Kasumi-1 (cell line): ENCODE measurements around the gene KCNQ1.

Experiments used
- DNase-seq, 2 experiments: peaks; one replicate each; lab custom pipeline; 2025; lab: John Stamatoyannopoulos, UW

KCNQ1 gene

DNA sequence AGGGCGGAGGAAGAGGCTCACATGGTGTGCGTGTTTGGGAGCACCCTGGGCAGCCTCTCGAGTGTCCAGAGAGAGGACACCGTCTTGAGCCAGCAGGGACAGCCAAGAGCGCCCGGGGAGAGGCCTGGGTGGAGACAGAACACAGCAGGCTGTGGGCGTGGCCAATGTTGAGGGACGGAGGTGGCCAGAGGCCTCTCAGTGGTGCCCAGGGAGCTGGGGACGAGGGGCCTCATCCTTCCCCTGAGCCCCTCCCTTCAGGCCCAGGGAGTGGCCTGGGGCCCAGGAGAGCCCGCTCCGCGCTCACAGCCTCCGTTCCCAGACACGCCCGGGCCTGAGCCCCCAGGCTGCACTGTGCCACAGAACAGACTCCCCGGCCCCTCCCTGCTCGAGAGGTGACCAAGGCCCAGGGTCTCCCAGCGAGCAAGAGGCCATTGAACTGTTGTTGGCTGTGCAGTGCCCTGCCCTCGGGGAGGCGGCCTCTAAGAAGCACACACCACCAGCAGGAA, 392.3 kb downstream of the KCNQ1 start:
- DNase-seq, result no peak

DNA sequence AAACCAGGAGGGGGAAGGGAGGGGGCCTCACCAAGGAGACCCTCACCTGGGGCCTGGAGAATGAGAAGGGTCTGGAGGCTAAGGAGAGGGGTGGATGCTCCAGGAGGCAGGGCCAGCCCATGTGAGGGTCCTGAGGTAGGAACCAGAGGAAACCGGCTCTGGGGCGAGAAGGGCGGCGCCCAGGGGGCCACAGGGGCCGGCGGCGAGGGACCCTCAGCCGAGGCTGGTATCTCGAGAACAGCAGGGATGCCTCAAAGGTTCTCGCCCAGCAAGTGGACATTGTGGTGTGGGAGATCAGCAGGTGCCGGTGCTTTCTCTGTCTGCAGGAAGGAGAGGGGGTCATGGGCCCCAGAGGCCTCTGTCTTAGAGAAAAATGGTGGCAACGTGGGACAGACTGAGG, 392.8 kb downstream of the KCNQ1 start:
- no peak for DNase-seq

DNA sequence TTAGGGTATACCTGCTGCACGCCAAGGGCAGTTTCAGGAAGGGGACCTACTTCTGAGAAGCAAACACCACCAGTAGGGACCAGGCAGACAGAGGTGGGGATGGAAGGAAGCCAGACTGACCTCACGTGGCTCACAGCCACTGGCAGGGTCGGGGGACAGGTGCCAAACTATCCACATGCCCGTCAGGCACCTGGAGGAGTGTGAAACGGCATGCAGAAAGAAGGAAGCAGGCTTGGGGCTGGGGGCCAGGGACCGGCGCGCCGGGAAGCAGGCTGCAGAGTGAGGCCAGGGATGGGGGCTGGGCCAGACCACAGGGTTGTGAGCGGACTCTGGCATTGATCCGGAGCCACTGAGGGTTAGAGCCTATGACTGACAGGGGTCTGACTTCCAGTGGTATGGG, 393.3 kb downstream of the KCNQ1 start:
- DNase-seq, result no peak

DNA sequence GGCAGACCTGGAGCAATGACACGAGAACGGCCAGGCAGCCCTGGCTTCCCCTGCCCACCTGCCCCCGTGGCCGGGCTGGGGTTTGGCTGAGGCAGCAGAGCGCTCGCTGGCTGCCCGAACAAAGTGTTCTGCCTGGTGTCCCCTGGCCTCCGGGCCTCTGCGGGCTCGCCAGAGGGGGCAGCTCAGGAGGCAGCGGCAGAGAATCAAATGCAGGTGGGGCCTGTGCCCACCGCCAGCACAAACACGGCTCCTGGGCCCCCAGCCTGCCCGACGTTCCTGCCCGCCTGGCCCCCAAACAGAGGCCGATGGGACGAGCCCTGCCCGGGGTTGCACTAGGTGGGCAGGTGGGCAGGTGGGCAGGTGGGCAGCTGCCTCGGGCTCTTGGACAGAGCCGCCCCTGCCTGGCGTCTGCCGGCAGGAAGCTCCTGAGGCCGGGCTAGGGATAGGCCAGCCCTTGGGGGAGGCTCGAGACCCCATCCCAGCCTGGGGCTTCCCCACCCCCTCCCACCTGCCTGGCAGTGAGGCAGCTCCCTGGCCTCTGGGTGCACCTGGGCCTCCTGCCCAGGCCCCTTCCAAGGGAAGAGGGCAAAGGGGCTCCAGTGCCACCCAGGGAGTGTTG, 394.0 kb downstream of the KCNQ1 start:
- no peak for DNase-seq

DNA sequence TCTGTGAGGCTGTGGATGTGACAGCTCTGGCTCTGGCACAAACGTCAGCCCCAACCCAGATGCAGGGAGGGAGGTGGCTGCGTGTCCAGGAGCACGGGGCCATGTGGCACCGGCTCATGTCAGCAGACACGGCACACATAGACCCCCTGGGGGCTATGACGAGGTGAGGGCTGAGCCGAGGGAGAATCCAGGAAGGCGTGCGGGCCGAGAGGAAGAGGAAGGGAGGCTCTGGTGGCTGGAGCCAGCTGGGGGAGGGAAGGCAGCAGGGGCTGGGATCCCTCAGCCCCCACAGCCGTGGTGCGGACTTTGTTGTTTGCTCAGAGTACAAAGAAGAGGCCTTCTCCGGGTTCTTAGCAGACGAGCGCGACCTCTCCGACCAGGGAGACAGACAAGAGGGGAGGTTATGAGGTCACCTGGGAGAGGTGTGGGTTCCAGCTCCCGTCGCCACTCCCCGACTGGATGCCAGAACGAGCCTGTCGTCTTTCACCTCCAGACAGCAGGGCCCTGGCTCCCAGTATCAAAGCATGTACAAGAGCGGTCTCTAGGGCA, 394.7 kb downstream of the KCNQ1 start:
- DNase-seq, result no peak

DNA sequence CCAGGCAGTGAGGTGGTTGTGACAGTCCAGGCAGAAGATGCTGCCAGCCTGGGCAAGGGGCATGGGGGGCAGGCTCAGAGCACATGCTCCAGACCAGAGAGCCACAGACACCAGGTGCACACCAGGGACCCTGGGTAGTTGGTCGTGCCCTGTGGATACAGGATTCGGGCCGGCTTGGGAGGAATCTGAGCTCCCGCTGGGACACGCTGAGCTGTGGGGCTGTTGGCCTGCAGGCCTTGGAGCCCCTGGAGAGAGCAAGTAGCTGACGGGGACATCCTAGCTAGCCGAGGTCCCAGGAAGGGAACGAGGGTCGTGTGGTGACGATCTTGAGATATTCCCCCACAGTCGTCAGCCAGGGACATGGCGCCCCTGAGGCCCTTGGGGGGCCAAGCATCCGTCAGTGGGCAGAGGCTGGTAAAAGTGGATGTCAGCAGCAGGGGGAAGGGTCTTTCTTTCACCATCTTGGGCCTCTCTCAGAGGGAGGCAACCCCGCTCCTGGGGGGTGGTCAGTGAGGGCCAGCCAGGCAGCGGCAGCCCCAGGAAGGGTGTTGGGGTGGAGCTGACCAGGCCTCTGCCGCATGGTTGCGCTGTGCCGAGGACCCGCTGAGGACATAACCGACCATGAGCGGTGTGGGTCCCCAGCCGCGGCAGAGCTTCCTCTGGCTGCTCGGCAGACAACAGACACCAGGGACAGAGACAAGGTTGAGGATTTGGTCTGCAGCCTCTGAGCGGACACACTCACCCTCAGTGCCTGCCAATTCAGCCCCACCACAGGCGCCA, 396.8 kb downstream of the KCNQ1 start:
- no peak for DNase-seq

DNA sequence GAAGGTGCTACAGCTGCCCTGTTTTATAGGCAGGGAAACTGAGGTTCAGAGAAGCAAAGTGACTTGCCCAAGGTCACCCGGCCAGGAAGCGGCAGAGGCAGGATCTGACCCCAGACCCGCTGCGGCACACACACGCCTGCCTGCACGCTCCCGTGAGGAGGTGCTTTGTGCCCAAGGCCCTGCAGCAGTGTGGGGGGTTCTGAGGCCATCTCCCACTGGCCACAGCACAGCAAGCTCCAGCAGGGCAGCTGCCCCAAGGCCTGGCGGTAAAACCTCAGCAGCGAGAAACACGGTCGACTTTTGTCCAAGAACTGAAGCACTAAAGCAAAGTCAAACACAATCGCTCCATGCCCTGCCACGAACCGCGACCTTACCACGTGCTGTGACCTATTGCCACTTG, 398.1 kb downstream of the KCNQ1 start:
- no peak for DNase-seq

DNA sequence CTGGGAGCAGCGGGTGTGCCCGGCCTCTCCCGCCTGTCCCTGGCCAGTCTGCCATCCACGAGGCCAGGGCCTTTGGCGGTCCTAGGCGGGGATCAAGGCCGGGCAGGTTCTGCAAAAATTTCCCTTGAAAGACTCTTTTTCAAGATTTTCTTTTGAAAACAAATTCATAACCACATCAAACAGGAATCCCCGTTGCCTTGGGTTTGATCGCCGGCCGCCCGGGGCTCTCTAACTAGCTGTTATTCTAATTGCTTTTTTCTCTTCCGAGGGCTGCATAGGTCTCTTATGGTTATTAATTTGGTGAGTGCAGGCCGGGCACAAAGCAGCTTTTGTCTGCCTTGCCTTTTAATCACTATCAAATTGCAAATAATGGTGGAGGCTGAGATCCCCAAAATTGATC, 398.7 kb downstream of the KCNQ1 start:
- DNase-seq, result no peak

DNA sequence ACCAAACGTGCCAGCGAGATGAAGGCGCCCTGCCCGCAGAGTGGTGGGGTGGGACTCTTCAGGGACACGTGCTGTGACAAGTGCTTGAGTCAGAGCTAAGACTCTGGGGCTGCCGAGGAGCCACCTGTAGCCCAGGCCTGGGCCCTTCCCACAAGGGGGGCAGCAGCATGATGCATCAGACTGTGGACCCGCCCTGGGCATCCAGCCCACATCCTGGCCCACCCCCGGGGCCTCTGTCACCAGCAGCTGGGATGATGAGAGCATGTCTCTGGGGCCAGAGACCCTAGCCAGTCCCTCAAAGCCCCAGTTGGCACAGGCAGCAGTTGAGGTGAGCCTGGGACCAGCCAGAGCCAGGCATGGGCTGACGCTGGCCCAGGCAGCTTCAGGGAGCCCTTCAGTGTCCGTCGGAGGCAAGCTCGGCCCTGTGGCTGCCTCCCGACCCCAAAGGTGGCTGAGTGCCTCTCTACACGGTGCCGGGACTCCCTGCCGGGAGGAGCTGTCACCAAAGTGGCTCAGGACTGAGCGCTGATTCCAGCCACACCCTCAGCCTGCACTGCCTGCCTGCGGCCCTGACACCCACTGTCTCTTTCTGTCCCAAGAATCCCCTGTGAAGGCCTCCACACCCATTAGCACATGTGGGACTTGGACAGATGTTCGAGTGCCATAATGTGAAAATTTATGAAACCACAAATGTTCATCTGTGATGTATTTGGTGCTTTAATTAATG, 399.5 kb downstream of the KCNQ1 start:
- no peak for DNase-seq

DNA sequence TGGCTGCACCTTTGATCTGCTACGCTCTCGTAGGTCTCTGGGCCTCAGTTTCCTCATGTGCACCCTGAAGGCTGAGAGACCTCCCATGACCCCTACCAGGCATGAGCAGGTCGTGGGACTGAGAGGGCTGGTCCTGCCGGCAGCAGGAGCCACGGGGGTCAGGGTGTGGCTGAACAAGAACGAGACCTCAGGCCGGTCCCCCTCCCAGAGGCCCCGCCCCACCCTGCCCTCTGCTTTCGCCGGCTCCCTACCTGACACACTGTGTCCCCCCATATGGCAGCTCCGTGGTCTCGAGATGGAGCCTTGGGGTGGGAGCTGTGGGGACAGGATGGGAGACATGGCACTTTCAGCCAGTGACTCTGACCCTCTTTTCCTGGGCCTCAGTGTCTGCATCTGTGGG, 400.2 kb downstream of the KCNQ1 start:
- DNase-seq, result no peak

DNA sequence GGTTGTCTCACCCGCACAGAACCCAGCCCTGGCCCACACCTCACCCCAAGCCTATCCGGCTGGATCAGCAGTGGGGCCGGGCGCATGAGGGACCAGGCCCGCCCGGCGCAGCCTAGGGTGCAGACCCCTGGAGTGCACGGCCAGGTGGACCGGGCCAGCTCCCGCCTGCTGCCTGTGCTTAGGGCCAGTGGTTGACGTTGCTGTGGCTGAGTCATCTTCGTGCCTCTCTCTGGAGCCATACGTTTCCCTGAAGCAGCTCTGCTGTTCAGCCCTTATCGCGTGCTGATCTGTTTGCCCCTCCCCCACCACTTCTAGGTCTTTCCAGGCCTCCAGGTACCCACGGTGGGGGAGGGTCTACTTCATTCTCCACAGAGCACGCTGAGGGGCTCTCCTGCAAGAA, 401.2 kb downstream of the KCNQ1 start:
- DNase-seq, result no peak

DNA sequence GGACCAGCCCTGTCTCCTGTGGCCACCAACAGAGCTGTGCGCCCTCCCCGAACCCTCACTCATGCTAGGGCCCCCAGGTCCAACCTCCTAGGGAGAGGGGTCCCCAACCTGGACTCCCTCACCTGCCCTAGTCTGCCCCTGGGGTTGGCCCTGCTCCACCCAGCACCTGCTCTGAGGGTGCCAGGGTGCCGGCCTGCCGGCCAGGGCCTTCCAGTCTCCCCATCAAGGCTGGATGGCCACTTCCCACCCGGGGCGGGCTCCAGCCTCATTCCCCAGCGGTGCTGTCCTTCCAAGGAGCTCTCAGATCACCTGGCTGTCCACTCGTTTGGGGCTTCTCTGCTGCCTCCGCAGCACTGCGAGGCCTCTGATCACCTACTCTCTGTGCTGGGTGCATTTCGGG, 401.7 kb downstream of the KCNQ1 start:
- DNase-seq, result no peak

DNA sequence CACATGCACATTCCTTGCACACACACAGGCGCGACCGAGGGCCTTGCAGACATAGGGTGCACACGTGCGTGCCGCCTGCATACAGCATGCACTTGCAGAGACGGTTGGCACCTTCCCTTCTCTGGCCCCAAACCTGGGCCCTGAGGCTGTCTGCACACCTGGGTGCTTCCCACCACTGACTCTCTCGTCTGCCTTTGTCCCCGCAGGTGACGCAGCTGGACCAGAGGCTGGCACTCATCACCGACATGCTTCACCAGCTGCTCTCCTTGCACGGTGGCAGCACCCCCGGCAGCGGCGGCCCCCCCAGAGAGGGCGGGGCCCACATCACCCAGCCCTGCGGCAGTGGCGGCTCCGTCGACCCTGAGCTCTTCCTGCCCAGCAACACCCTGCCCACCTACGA, 402.8 kb downstream of the KCNQ1 start:
- no peak for DNase-seq

DNA sequence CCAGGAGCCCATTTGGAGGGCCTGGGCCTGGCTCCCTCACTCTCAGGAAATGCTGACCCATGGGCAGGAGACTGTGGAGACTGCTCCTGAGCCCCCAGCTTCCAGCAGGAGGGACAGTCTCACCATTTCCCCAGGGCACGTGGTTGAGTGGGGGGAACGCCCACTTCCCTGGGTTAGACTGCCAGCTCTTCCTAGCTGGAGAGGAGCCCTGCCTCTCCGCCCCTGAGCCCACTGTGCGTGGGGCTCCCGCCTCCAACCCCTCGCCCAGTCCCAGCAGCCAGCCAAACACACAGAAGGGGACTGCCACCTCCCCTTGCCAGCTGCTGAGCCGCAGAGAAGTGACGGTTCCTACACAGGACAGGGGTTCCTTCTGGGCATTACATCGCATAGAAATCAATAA, 403.7 kb downstream of the KCNQ1 start:
- no peak for DNase-seq

DNA sequence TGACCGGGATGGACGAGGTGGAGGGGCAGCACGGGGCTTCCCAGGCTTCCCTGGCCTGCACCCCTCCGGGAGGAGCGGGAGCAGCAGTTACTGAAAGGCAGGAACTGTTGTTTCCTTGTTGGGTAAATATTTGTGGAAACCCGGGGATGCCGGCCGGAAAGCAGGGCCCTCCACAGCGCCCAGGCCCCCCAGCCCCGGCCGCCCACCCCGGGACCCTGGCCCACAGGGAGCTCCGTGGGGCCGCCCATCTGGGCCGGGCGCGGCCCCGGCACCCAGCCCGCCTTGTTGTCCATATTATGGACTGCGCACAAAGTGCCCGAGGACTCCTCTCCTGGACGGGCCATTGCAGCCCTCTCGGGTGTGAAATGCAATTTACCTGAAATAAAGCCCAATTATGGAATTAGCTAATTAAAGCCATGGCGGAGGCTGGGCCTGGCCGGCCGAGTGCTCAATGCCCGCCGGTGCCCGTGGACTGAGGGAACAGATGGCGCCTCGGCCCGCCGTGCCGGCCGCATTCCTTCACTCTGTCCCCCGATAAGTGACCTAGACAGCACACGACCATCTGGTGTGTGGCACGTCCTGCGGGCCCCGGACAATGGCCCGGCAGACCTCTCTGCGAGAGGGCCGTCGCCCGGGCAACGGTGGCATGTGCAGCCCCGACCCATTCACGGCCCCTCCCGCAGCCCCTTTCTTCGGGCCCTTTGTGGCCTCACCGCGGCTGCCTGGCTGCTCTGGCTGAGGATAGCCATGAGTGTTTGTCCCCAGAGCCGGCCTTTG, 405.4 kb downstream of the KCNQ1 start:
- no peak for DNase-seq

DNA sequence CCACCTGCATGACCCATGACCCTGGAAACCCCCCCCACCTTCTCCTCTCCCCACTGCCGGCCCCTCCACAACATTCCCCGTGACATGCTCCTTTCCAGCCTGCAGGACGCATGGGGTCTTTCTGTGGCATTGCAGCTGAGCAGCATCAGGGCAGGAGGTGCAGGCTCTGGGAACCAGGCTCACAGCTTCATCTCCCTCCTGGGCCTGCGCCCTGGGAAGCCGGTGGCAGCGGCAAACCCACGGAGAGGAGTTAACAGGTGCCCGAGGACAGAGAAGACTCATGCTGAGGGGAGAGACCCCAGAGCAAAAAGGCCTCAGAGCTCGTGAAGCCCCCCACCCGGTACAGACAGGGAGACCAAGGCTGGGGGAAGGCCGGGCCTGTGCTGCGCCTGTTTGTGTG, 408.6 kb downstream of the KCNQ1 start:
- no peak for DNase-seq

DNA sequence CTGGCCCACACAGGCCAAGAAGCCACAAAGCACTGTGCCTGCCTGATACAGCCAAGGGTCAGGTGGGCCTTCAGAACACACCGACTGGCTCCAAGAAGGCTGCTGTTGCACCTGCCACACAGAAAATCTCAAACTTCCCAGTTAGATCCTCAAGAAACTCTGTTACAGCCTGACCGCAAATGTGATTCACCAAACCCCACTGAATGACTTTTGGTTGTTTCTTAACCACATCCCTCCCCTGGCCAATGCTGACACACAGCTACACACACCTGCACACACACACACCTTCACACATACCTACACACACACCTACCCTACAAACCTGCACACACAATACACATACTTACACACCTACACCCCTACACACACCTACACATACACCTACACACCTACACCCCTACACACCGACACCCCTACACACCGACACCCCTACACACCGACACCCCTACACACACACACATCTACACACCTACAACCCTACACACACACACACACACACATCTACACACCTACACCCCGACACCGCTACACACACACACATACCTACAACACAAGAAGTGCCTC, 409.3 kb downstream of the KCNQ1 start:
- DNase-seq, result no peak

DNA sequence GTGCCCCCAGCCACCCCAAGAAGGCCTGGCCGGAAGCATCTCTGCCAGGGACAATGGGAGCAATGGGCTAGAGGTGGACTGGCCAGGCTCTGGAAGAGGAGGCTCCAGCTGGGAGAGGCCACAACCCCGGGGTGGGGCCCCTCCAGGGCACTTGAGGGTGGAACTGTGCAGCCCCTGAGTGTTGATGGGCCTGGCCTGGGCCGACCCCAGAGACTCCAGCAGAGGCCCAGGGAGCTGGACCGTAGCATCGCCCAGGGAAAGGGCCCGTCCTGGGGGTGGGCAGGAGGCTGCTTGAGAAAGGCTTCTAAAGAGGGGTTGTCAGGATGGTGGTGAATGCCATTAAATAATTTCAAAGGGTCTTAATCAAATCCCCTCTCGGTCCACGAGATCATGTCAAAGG, 410.4 kb downstream of the KCNQ1 start:
- no peak for DNase-seq

DNA sequence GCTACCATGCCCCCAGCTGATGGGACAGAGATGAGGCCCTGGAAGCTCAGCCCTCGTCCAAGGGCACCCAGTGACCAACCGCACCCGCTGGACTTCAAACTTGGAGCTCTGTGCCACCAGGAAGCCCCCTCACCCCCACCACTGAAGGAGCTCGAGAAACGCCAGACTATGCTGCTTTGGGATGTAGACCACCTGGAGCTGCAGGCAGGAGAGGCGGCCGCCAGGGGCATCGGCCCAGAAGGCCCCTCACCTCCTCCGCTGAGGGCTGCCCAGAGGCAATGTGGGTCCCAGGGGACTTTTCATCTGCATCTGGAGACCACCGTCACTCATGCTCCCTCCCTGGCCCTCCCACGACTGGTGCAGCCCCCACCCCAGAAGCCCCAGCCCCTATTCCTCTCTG, 412.5 kb downstream of the KCNQ1 start:
- no peak for DNase-seq

DNA sequence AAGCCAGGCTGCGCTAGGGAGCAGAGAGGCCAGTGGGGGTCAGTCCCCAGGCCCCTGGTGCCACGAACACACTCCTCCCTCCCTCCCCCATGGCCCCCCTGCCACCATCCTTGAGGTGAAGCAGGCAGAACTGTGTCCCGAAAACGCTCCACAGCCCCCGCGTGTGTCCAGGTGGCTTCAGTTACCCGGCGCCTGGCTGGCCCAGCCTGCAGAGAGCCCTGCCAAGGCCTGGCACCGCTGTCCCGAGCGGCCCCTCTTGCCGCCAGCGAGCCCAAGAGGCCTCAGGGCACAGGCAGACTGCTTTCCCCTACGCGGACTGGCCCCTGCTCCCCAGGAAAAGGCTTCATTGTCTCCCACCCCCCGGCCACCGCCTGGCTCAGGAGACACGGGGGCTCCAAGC, 413.1 kb downstream of the KCNQ1 start:
- DNase-seq, result no peak

DNA sequence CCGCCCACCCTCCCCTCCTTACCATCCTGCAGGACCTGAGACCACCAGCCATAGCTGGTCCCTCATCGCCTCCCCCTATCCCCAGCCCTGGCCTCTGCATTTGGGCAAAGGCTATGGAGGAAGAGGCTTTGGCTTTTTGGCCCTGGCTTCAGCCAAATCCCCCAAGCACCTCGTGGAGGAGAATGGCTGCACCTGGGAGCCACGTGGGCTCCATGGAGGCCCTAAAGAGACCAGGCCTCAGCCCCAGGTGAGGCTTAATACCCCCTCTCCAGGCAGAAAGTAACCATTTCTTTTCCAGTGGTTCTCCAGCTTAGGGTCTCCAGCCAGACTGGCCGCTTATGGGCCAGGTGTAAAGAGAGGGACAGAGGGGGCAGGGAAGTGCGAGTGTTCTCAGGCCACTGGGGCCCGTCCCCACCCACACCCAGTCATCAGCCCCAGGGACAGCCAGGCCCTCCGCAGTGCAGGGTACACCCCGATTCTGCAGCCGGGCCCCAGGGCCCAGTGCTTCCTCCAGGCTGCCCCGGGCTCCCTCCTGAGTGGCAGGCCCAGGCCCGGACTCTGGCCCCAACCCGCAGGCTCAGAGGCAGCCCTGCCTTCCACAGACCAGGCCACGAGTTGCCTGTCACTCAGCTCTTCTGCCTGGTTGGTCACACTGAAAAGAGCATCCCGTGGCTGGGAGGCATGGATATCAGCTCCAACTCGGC, 414.3 kb downstream of the KCNQ1 start:
- no peak for DNase-seq
